B cell (primary cell): Measurements from ENCODE around the gene HPS1.

Experiments used
- EZH2 ChIP-seq: IDR thresholded peaks from 2 replicates; pipeline ENCODE4 v1.6.1; 2012; ENCODE audit warnings: borderline replicate concordance, low read depth, mild to moderate bottlenecking, moderate library complexity, low read length; ENCODE audit not compliant: insufficient read depth, poor library complexity, severe bottlenecking
- TF ChIP-seq, protein P1 (sequence below): fragments of 200-600 bp; IDR thresholded peaks from one replicate; pipeline ENCODE4 v1.8.0; 2022; ENCODE audit warnings: antibody characterized with exemption, mild to moderate bottlenecking

GRCh38 chr10:98457721-98458120 lies 11.0 kb upstream of the HPS1 start:
- TF ChIP-seq, protein P1, sequence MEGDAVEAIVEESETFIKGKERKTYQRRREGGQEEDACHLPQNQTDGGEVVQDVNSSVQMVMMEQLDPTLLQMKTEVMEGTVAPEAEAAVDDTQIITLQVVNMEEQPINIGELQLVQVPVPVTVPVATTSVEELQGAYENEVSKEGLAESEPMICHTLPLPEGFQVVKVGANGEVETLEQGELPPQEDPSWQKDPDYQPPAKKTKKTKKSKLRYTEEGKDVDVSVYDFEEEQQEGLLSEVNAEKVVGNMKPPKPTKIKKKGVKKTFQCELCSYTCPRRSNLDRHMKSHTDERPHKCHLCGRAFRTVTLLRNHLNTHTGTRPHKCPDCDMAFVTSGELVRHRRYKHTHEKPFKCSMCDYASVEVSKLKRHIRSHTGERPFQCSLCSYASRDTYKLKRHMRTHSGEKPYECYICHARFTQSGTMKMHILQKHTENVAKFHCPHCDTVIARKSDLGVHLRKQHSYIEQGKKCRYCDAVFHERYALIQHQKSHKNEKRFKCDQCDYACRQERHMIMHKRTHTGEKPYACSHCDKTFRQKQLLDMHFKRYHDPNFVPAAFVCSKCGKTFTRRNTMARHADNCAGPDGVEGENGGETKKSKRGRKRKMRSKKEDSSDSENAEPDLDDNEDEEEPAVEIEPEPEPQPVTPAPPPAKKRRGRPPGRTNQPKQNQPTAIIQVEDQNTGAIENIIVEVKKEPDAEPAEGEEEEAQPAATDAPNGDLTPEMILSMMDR = no peak
- no peak for TF ChIP-seq EZH2
